GM18858 (cell line): Measurements from ENCODE around the gene UBE2L3.
"Not testable (repeated sequence)": the region's sequence is repeated elsewhere in the genome, so short reads cannot be mapped to it uniquely, and the experiment has no call there.

Experiments used
- ATAC-seq: cut with Tn5 transposase; IDR thresholded peaks from one replicate; pipeline ENCODE4 v1.9.1; 2021; ENCODE audit not compliant: unreplicated experiment

The UBE2L3 gene

DNA sequence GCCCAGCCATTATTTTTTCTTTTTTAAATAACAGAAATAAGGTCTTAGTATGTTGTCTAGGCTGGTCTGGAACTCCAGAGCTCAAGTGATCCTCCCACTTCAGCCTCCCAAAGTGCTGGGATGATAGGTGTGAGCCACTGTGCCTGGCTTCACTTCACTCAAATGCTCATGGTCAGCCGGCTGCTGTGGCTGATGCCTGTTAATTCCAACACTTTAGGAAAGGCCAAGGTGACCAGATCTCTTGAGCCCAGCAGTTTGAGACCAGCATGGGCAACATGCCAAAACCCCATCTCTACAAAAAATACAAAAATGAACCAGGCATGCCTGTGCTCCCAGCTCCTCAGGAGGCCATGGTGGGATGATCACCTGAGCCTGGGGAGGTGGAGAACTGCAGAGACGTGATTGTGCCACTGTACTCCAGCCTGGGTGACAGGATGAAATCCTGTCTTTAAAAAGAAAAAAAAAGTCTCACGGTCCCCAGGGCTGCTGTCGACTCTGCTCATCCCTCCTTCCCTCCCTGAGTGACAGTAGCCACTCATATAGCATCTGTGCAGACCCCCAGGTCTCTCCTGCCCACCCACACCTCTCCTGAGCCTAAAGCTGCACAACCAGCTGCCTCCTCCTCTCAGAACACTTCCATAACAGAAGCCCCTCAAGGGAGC is 58.7 kb downstream of the UBE2L3 start:
- ATAC-seq: no peak

DNA sequence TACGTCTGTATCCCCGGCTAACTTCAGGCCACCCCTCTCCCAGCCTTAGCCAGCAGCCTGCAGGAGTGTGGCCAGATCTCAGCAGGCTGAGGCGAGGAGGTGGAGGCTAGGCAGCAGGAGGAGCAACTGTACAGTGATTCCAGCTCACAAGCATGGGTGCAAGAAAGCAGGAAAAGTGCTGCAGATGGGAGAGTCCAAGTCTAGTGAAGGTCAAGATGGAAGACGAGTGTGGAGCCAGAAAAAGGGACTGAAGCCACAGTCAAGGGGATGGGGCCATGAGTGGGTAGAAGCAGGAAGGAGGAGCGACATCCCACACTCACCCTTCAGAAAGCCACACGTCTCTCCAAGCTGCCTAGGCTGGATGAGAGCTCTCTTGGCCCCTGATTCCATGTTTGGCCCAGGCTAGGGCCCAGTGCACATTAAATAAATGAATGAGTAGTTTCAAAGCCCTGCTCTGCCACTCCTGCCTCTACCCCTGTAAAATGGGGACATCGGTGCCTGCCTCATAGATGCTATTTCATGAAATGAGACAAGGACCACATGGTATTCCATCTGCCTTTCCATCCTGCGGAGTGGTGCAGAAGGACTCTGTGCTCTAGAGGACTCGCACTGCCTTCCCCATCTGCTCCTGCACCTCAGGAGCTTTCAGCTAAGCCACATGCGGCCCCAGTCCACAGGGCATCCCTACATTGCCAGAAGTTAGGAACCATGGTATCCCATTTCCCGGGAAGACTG is 59.4 kb downstream of the UBE2L3 start:
- ATAC-seq: no peak

GRCh38 chr22:21628386-21629254 is 61.1 kb downstream of the UBE2L3 start:
- peak; percentile 2 for ATAC-seq

DNA sequence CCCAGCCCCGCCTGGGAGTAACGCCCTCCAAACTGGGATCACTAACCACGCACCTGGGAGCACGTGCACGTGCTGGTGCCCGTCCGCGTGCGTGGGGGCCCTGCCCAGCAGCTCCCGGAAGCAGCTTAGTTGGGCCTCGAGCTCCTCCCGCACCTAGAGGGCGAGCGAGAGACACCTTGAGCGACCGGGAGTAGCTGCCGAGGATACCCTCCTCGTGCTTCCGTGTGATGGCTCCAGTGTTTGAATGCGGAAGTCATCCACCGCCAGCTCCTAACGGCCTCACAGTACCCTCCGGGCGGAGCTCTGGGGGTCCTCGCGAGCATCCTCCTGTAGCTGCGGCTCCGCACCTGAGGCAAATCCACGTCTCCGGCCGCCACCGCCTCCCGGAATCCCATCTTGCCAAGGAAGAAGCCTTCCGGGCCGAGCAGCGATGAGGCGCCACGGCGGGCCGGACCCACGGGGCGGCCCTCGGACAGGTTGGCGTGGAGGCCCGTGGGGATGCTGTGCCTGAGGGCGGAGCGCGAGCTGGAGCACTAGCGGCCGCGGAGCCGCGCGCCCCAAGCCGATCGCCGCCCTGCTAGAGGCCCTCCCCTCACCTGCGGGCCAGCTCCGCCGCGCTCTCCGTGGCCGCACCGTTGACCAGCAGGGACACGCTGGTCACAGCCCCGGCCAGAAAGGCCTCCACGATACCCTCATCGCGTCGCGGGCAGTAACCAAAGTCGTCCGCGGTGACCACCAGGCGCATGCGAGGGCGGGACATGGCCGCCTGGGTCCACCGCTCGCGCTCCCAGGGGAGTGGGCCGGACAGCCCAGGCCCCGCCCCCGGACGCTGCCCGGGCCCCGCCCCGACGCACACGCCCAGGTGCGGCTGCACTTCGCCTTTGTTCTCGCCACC is 62.0 kb downstream of the UBE2L3 start, which contains the start of gene YDJC:
YDJC (minus strand) TSS at position 768 of the 895 bp plus-strand sequence; CDS start at position 760, 8 bp downstream.
- peak; percentile 51 for ATAC-seq

DNA sequence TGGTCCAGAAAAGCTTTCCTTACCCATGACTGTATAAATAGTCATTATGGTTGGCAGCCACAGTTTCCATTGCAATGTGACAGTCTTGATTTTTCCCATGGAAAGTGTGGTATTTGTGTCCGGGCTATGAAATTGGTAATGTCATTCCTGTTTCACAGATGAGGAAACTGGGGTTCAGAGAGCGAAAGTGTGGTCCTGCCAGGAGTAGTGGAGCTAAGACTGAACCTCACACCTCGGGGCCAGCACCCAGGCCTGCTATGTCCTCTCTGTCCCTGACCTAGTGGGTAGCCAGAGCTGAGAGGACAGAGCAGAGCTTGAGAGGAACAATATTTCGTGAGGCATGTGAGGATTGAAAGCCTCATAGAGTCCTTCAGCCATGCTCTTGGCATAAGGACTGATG is 63.5 kb downstream of the UBE2L3 start:
- no peak for ATAC-seq

DNA sequence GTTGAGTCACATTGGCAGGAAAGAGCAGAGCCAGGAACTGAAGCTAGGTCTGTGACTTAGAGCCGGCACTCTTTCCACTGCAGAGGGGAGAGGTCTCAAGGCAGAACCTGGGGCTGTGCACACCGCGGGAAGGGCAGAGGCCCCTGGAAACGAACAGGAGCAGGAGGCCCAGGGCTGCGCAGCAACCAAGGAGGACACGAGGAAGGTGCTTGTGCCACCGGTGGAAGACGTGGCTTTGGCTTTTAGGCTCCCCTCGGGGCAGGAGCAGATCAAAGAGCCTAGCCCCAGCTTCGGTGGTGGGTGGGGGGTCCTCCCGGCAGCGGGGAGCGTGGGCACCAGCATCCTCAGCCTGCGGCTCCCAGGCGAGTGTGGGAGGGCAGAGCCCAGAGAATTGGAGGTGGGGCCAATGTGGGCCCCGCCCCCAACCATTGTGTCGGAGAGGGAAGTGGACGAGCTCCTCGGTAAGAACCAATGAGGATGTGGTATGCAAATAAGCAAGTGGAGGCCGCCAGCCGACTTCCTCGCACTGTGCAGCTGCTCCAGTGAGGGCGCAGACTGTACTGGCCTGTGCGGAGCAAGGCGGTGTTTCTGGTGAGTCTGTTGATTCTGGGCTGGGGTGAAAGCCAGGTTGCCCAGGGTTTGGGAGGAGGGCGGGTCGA is 64.9 kb downstream of the UBE2L3 start, which contains the start of gene CCDC116:
CCDC116 (plus strand) TSS at position 524 of the 659 bp plus-strand sequence. CDS start 422 bp downstream, outside the sequence.
- ATAC-seq: no peak

- no peak for ATAC-seq
Observed at GRCh38 chr22:21632931-21633330, 65.4 kb downstream of the UBE2L3 start.

DNA sequence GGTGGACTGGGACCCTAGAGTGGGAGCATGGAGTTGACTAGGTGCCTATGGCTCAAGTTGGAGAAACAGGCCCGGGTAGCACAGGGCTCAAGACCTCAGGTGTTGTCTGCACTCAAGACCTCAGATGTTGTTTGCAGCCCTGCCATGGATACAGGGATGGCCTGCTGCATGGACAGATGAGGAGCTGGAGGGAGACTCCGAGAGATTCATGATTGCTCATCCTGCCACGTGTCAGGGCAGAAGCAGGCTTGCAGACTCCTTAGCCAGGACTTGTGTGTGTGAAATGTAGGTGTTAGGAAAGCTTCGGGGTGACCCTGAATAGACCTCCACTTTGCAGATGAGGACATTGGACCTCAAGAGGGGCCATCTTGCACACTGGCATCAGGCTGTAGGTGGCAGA is 66.0 kb downstream of the UBE2L3 start:
- no peak for ATAC-seq

- no peak for ATAC-seq
Observed at GRCh38 chr22:21634081-21634480, 66.6 kb downstream of the UBE2L3 start.

DNA sequence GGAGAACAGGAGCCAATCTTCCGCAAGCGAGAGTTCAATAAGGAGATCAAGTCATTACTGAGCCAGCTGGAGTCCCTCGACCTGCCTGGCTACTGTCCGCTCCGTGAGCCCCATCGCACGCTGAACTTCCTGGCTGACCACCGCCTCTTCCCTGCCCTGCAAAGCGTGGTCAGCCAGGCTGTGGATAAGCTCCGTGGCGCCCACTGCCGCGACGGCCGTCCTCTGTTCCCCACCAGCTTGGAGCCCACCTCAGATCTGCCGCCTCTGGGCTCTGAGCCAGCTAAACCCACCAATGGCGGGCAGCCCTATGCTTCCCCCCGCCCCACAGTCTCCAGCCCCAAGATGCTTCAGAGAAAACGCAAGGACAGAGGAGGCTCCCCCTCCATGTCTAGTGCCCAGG is 67.3 kb downstream of the UBE2L3 start:
- ATAC-seq: no peak

- no peak for ATAC-seq
Observed at GRCh38 chr22:21635771-21636510, 68.4 kb downstream of the UBE2L3 start.

- ATAC-seq: no peak
Observed at GRCh38 chr22:21636629-21637218, 69.2 kb downstream of the UBE2L3 start.

GRCh38 chr22:21637450-21637849 is 69.9 kb downstream of the UBE2L3 start:
- not testable (repeated sequence) for ATAC-seq

- no peak for ATAC-seq
Observed at GRCh38 chr22:21639359-21639758, 71.8 kb downstream of the UBE2L3 start.

DNA sequence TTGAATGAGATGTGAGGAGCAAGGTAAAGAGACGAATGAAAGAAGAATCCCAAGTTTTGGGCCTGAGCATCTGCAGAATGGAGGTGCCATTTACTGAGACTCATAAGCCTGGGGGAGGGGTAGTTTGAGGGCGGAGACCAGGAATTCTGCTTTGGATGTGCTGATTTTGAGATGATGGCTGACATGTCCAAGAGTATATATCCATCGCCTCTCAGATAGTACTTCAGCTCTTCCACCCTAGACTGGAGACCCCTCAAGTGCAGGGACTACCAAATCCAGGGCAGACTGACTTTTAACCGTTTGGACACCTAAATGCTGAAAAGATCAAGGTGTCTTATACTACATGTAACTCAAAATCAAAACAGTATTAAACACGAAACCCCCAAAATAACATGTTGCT is 73.3 kb downstream of the UBE2L3 start:
- no peak for ATAC-seq

DNA sequence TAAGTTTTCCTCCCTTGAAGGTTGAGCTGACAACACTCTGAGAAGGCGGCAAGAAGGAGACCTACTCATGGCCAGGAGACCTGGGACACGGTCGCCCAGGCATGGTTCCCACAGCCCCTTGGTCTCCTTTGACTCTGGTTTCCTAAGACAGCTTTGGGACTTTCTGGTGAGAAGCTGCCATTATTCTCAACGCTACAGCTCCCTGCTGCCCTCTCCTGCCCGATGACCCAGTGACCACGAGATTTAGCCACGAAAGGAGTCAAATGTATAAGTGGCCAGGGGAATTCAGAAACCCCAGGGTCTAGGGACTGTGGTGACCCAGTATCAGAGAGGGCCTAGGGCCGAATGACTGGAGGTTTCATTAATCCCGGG is 73.9 kb downstream of the UBE2L3 start:
- peak; percentile 1 for ATAC-seq

- peak; percentile 82 for ATAC-seq
Observed at GRCh38 chr22:21641789-21642583, 74.5 kb downstream of the UBE2L3 start, which contains the start of gene SDF2L1. Gene SDF2L1 (plus strand): TSS chr22:21642302. CDS start chr22:21642337, 35 bp downstream.
